Heart left ventricle (tissue), 16 donors: ENCODE data around the gene MGAT4A. TPM values are rescaled to one million over a fixed set of nuclear protein-coding genes. Genes with fewer than 3 reads are reported as not detected.
A peak's percentile ranks its signal among the peaks of the same experiment; 100 is the strongest.

Experiments
- ATAC-seq, 4 donors: fragments of 200-7000 bp; cut with Tn5 transposase; one replicate each; pipeline ENCODE4 v1.9.1; 2020 to 2022; ENCODE audit warnings: moderate library complexity in 4 of 4, mild to moderate bottlenecking in 3 of 4, moderate number of reproducible peaks in 1 of 4
- DNase-seq, 5 donors: peaks; one replicate each; pipeline ENCODE4 v3.0.0-alpha.2; 2020
- H3K27ac ChIP-seq, 12 donors: fragments of 200-600 bp; sonication (generic) in 4 of 12; one replicate each; pipeline versions ENCODE4 v1.5.0 to v1.8.0; 2016 to 2022; ENCODE audit warnings: mild to moderate bottlenecking in 2 of 12
- H3K27me3 ChIP-seq, 9 donors: fragments of 200-600 bp; sonication (generic) in 2 of 9; one replicate each; pipeline versions ENCODE4 v1.5.1 to v1.8.0; 2016 to 2022; ENCODE audit warnings: mild to moderate bottlenecking in 3 of 9
- H3K36me3 ChIP-seq, 9 donors: fragments of 200-600 bp; sonication (generic) in 2 of 9; one replicate each; pipeline versions ENCODE4 v1.5.0 to v1.8.0; 2018 to 2022; ENCODE audit warnings: mild to moderate bottlenecking in 2 of 9
- H3K4me1 ChIP-seq, 12 donors: fragments of 200-600 bp; sonication (generic) in 4 of 12; one replicate each; pipeline versions ENCODE4 v1.5.0 to v1.8.0; 2016 to 2022; ENCODE audit warnings: mild to moderate bottlenecking in 3 of 12
- H3K4me3 ChIP-seq, 12 donors: fragments of 200-600 bp; sonication (generic) in 4 of 12; one replicate each; pipeline versions ENCODE4 v1.5.0 to v1.8.0; 2017 to 2022; ENCODE audit warnings: mild to moderate bottlenecking in 9 of 12, moderate library complexity in 4 of 12
- H3K9me3 ChIP-seq, 12 donors: fragments of 200-600 bp; sonication (generic) in 4 of 12; one replicate each; pipeline versions ENCODE4 v1.5.0 to v1.8.0; 2016 to 2022; ENCODE audit warnings: mild to moderate bottlenecking in 1 of 12
- CTCF ChIP-seq, 12 donors: fragments of 200-600 bp; sonication (generic) in 4 of 12; IDR thresholded peaks; one replicate each; pipeline versions ENCODE4 v1.5.0 to v1.8.0; 2018 to 2022; ENCODE audit warnings: antibody characterized with exemption in 12 of 12, mild to moderate bottlenecking in 5 of 12
- POLR2A ChIP-seq, 2 donors: fragments of 450-650 bp; IDR thresholded peaks; one replicate each; pipeline ENCODE4 v1.6.1; 2017; ENCODE audit warnings: antibody characterized with exemption in 2 of 2, mild to moderate bottlenecking in 2 of 2, moderate library complexity in 2 of 2
- WGBS, 4 donors: extraction: QIAGEN DNeasy Blood & Tissue Kit in 2 of 4; methylation state at CpG; one replicate each; pipeline versions ENCODE4 v1.1.5 to v1.1.7; 2013 to 2018; 5-methylcytosine and 5-hydroxymethylcytosine counted together
- intact Hi-C, 10 donors: fragments of 100-400 bp; cut with DNase I; formaldehyde crosslinking; loops; one replicate each; pipeline versions ENCODE4 v1.11.1 to v1.14.2; 2022
- polyA plus RNA-seq, 2 donors: library from polyadenylated mRNA; stranded (reverse); fragments of 200-250 nt; gene quantifications; one replicate each; pipeline ENCODE4 v1.2.3, GENCODE V29; 2013
- total RNA-seq, 9 donors: library from RNA; depleted of rRNA in 2 of 9; stranded (reverse); fragments of >200 nt in 2 of 9; fragmentation: NEBNext Ultra II Directional in 3 of 9; extraction: Animal tissue kit (Norgen Biotek cat#: 25700) in 3 of 9; gene quantifications; one replicate each; pipeline versions ENCODE4 v1.1.0 to v1.2.4, GENCODE V29; 2016 to 2023
- donor health status: ischemic (EF 13 %, LVEDD 7.1; RV severe dilation, severe dysfunction).
- donor health status: healthy with polysubstance abuse.
- donor health status: DM: no; HTN: yes; CAD: no.
- donor health status: DM: no; HTN: no; CAD: no.
- donor health status: ischemic (EF 25% LVEDD 6.9; RV normal size, moderate dysfunction).
- donor health status: ischemic (EF 25% LVEDD 5.7; RV mildly dilated, moderate dysfunction).
- donor health status: healthy.
- donor health status: DM: yes; HTN: yes; CAD: no.
- donor health status: ischemic (EF 35%, LVEDD 5.7; RV mildly dilated, moderate dysfunction).
- donor health status: nonischemic (EF 11% LVEDD 7.7; RV severe dilation, severe dysfunction).
- donor health status: DM: yes; HTN: yes; CAD: no.
- donor health status: PGD.
- donor health status: ischemic (EF 29% LVEDD 5.4; RV normal size, mild dysfunction).
- donor health status: nonischemic (EF 23%, LVEDD 6.1; RV moderate dilation, normal function).

MGAT4A gene
- total and polyA plus RNA-seq, 11 donors: 4.2 to 45.0 (median 17.7) TPM

- intact Hi-C loops: no loop called here
- H3K36me3 ChIP-seq: no peaks in the 10 kb centered on the region
Measured at GRCh38 chr2:98693477-98693876, 37.5 kb downstream of the MGAT4A start.

GRCh38 chr2:98692090-98693054 lies 38.6 kb downstream of the MGAT4A start:
- DNase-seq (no peak), ATAC-seq (no peak)
- 91 to 95% (median 93%) methylated on average over 7 of the region's 7 CpGs for WGBS, 4 donors
- intact Hi-C loops: no loop called here
- TF ChIP-seq POLR2A (IDR thresholded peaks at IDR 0.05): no peak
- TF ChIP-seq CTCF (IDR thresholded peaks at IDR 0.05): no peak
- Histone ChIP-seq H3K27me3 (no peaks in the 10 kb centered on the region), H3K4me1 (peaks cover 0 to 29% (median 7%) of the 10 kb centered on the region in 12 donors), H3K36me3 (no peaks in the 10 kb centered on the region), H3K4me3 (no peak overlapping the region), H3K9me3 (no peaks in the 10 kb centered on the region), H3K27ac (no peak overlapping the region)

More at GRCh38 chr2:98693477-98693876, 37.5 kb downstream of the MGAT4A start:
- ATAC-seq (no peak), DNase-seq (no peak)
- 80 to 86% (median 84%) methylated on average over 5 of the region's 5 CpGs for WGBS, 4 donors
- Histone ChIP-seq H3K4me3 (no peak overlapping the region), H3K9me3 (no peaks in the 10 kb centered on the region), H3K27me3 (no peaks in the 10 kb centered on the region), H3K27ac (no peak overlapping the region), H3K4me1 (peaks cover 0 to 35% (median 9%) of the 10 kb centered on the region in 12 donors)
- TF ChIP-seq POLR2A (IDR thresholded peaks at IDR 0.05) (no peak), CTCF (IDR thresholded peaks at IDR 0.05) (no peak)

- H3K27ac ChIP-seq: no peak overlapping the region
- H3K4me1 ChIP-seq: peaks cover 0 to 21% (median 4%) of the 10 kb centered on the region in 12 donors
- H3K36me3 ChIP-seq: no peaks in the 10 kb centered on the region
- no peak for TF ChIP-seq POLR2A (IDR thresholded peaks at IDR 0.05)
- no peak for TF ChIP-seq CTCF (IDR thresholded peaks at IDR 0.05)
- DNase-seq (no peak), ATAC-seq (peak in 2 of 4 donors; percentile 53 to 54)
- no peaks in the 10 kb centered on the region for H3K27me3 ChIP-seq
- intact Hi-C loops: no loop called here
- H3K9me3 ChIP-seq: no peaks in the 10 kb centered on the region
- 76 to 94% (median 89%) methylated on average over 3 of the region's 3 CpGs for WGBS, 4 donors
- H3K4me3 ChIP-seq: no peak overlapping the region
Measured at GRCh38 chr2:98691303-98691702, 39.6 kb downstream of the MGAT4A start.
